K562 (cell line): ENCODE results near the gene SMYD2. TPM values are rescaled to one million over a fixed set of nuclear protein-coding genes. Genes with fewer than 3 reads are reported as not detected.

Source experiments
- CSDE1 ChIP-seq, 2 experiments: fragments of 450-650 bp; IDR thresholded peaks; 2 replicates each; pipeline ENCODE4 v1.6.1; 2016; ENCODE audit warnings: mild to moderate bottlenecking in 1 of 2
- CTBP1 ChIP-seq: fragments of 450-650 bp; IDR thresholded peaks from 2 replicates; pipeline ENCODE4 v1.6.1; 2016; ENCODE audit warnings: borderline replicate concordance
- HMG20B ChIP-seq: fragments of 250-450 bp; sonication (Bioruptor Pico); IDR thresholded peaks from 2 replicates; pipeline ENCODE4 v1.5.0; 2021; ENCODE audit warnings: mild to moderate bottlenecking
- ILF3 ChIP-seq: fragments of 450-650 bp; IDR thresholded peaks from 2 replicates; pipeline ENCODE4 v1.6.1; 2018; ENCODE audit warnings: antibody characterized with exemption, mild to moderate bottlenecking, moderate library complexity, borderline replicate concordance
- JUN ChIP-seq, 2 experiments: sonication (generic) in 1 of 2; formaldehyde crosslinking in 1 of 2; IDR thresholded peaks; 2 replicates each; pipeline versions ENCODE4 v1.6.1 to v1.8.0; 2012 to 2022; ENCODE audit warnings: borderline replicate concordance in 2 of 2, mild to moderate bottlenecking in 2 of 2, improper control_type of control experiment in 1 of 2, low read depth in 1 of 2, low read length in 1 of 2, missing genetic modification reagents in 1 of 2
- KAT8 ChIP-seq: fragments of 450-650 bp; IDR thresholded peaks from 2 replicates; pipeline ENCODE4 v1.6.1; 2016; ENCODE audit warnings: low read depth, mild to moderate bottlenecking
- NFATC3 ChIP-seq: fragments of 450-650 bp; IDR thresholded peaks from 2 replicates; pipeline ENCODE4 v1.6.1; 2017; ENCODE audit warnings: mild to moderate bottlenecking
- PURB ChIP-seq: sonication (generic); formaldehyde crosslinking; IDR thresholded peaks from 2 replicates; pipeline ENCODE4 v1.9.0; 2021; ENCODE audit warnings: low read depth, mild to moderate bottlenecking, missing genetic modification reagents
- RCOR1 ChIP-seq, 2 experiments: IDR thresholded peaks; 2 replicates each; pipeline ENCODE4 v1.6.1; 2012; ENCODE audit warnings: low read depth in 2 of 2, low read length in 2 of 2, borderline replicate concordance in 1 of 2, improper control_type of control experiment in 1 of 2
- RFX7 ChIP-seq: fragments of 250-450 bp; sonication (Bioruptor Pico); IDR thresholded peaks from 2 replicates; pipeline ENCODE4 v1.5.1; 2021; ENCODE audit warnings: mild to moderate bottlenecking
- SETDB1 ChIP-seq: IDR thresholded peaks from one replicate; pipeline ENCODE4 v1.6.1; 2012; ENCODE audit warnings: low read length, control low read depth, inconsistent platforms
- SIN3A ChIP-seq, 2 experiments: fragments of 150-350 bp in 1 of 2; IDR thresholded peaks; 2 replicates each; pipeline ENCODE4 v1.6.1; 2011 to 2016; ENCODE audit warnings: borderline replicate concordance in 2 of 2, low read depth in 2 of 2, low read length in 2 of 2, mild to moderate bottlenecking in 2 of 2, moderate library complexity in 2 of 2; ENCODE audit not compliant: control insufficient read depth in 1 of 2
- U2AF2 ChIP-seq: fragments of 200-400 bp; formaldehyde crosslinking; optimal IDR thresholded peaks from 2 replicates; pipeline ENCODE3; 2017; ENCODE audit warnings: low read depth, mild to moderate bottlenecking, low read length
- ZNF395 ChIP-seq: fragments of 200-800 bp; sonication (Bioruptor generic); IDR thresholded peaks from 2 replicates; pipeline ENCODE4 v1.6.1; 2017; ENCODE audit warnings: missing genetic modification characterization, missing compliant biosample characterization
- polyA plus RNA-seq, 8 experiments: library from polyadenylated mRNA; depleted of rRNA in 4 of 8; stranded (reverse) in 5 of 8; unstranded in 3 of 8; fragments of >200 nt; fragmentation: Nextera tagmentation in 2 of 8; fragmentation: Illumina TruSeq in 1 of 8; extraction: Ambion mirVana in 2 of 8; extraction: Trizol in 1 of 8; gene quantifications; 2 replicates each; pipeline versions ENCODE4 v1.2.1 to v1.2.3, GENCODE V29; 2011 to 2014; ENCODE audit warnings: inconsistent platforms in 1 of 8, missing spikeins in 1 of 8
- total RNA-seq, 7 experiments: library from RNA; depleted of rRNA in 6 of 7; stranded (reverse); fragments of >200 nt in 6 of 7; fragmentation: Illumina TruSeq in 2 of 7; extraction: Trizol in 2 of 7; gene quantifications; 2 replicates each; pipeline versions ENCODE4 v1.2.1 to v1.2.3, GENCODE V29; 2011 to 2021; ENCODE audit warnings: low replicate concordance in 1 of 7
- TF ChIP-seq, protein P1 (sequence below): fragments of 250-450 bp; sonication (Bioruptor Pico); IDR thresholded peaks from 2 replicates; pipeline ENCODE4 v1.8.0; 2021; ENCODE audit warnings: moderate library complexity, mild to moderate bottlenecking, inconsistent platforms
- TF ChIP-seq, protein P2 (sequence below): sonication (generic); formaldehyde crosslinking; IDR thresholded peaks from 2 replicates; pipeline ENCODE4 v1.8.0; 2022; ENCODE audit warnings: mild to moderate bottlenecking, missing genetic modification reagents
- TF ChIP-seq, protein P3 (sequence below): fragments of 450-650 bp; IDR thresholded peaks from 2 replicates; pipeline ENCODE4 v1.6.1; 2017; ENCODE audit warnings: mild to moderate bottlenecking, moderate library complexity

The SMYD2 gene
- total and polyA plus RNA-seq, 9 of the 15 experiments (the other 6 are each of a cell fraction or from before 2014, with no cell fraction given): 13.8 to 81.3 (median 39.9) TPM

DNA sequence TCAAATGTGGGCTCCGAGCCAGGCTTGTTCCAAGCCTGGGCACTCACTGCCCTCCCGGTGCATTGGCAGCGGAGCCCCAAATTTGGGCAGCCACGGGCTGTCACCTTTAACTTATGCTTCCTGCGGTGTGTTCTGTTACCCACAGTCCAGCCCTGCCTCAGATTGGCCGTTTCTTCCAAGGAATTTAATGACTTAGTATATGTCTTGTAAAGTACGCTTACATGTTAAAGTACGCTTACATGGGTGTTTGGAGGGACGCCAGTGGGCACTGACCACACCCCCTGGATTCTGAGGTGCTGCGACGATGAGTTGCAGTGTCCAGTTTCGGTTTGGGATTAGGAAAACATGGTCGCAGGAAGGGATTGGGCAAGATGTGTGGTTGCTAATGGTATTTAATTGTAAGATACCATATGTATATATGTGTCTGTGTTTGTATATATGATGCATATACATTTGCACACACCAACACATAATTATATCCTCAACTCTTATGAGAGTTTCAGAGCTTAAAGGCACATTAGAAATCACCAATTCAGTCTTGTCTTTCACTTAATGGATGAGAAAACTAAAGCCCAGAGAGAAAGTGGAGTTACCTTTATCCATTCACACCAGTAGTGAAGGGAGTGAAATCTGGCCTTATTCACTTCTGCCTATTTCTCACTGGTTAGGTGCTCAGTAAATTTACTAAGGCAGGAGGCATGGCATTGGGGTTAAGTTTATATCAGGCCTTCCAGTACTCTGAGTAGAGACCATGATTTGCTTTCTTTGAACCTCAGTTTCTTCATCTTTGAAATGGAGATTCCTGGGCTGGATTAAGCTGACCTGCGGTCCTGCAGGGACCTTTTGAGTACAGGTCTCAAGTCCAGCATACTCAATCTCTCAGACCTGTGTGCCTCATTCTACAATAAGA, 1.0 kb downstream of the SMYD2 start (continued):
- TF ChIP-seq, protein P1, sequence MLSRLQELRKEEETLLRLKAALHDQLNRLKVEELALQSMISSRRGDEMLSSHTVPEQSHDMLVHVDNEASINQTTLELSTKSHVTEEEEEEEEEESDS (CRISPR knock-in tag): no peak
- TF ChIP-seq SETDB1 (no peak), KAT8 (no peak), NFATC3 (no peak), HMG20B (CRISPR knock-in tag) (no peak), CSDE1 (IDR thresholded peaks at IDR 0.05) (no peak), RCOR1 (IDR thresholded peaks at IDR 0.05; ENCODE audit: borderline replicate concordance in 1 of 2, low read depth in 2 of 2, low read length in 2 of 2) (0 out of 4 replicates have a peak, but pooled peaks of 1 of the 2 experiments have one; percentile 32), U2AF2 (no peak), CTBP1 (no peak), JUN (IDR thresholded peaks at IDR 0.05; ENCODE audit: borderline replicate concordance, low read depth, low read length) (no peak), JUN (CRISPR knock-in tag; IDR thresholded peaks at IDR 0.05; ENCODE audit: borderline replicate concordance) (0 out of 2 replicates have a peak, but pooled peaks have one; percentile 32), ZNF395 (CRISPR knock-in tag) (peak; percentile 23; the same call in 1 of the 2 replicates), ILF3 (no peak), RFX7 (CRISPR knock-in tag) (no peak), PURB (CRISPR knock-in tag) (no peak), SIN3A (IDR thresholded peaks at IDR 0.05; ENCODE audit: borderline replicate concordance in 2 of 2, control insufficient read depth in 1 of 2, low read depth in 2 of 2, low read length in 2 of 2) (0 out of 4 replicates have a peak, but pooled peaks of 1 of the 2 experiments have one; percentile 11)
- TF ChIP-seq, protein P2, sequence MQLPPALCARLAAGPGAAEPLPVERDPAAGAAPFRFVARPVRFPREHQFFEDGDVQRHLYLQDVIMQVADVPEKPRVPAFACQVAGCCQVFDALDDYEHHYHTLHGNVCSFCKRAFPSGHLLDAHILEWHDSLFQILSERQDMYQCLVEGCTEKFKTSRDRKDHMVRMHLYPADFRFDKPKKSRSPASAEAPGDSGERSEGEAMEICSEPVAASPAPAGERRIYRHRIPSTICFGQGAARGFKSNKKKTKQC: peak; percentile 90
- TF ChIP-seq, protein P3, sequence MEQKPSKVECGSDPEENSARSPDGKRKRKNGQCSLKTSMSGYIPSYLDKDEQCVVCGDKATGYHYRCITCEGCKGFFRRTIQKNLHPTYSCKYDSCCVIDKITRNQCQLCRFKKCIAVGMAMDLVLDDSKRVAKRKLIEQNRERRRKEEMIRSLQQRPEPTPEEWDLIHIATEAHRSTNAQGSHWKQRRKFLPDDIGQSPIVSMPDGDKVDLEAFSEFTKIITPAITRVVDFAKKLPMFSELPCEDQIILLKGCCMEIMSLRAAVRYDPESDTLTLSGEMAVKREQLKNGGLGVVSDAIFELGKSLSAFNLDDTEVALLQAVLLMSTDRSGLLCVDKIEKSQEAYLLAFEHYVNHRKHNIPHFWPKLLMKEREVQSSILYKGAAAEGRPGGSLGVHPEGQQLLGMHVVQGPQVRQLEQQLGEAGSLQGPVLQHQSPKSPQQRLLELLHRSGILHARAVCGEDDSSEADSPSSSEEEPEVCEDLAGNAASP: no peak
